Sciatic nerve (tissue), 2 donors: ENCODE results near the gene CCT8L2. TPM values are rescaled to one million over a fixed set of nuclear protein-coding genes. Genes with fewer than 3 reads are reported as not detected.
A peak's percentile ranks its signal among the peaks of the same experiment; 100 is the strongest.
"Not testable (repeated sequence)": the region's sequence is repeated elsewhere in the genome, so short reads cannot be mapped to it uniquely, and the experiment has no call there.

Experiments used
- ATAC-seq: fragments of 200-7000 bp; cut with Tn5 transposase; one replicate; pipeline ENCODE4 v1.9.1; 2020; ENCODE audit warnings: mild to moderate bottlenecking, moderate library complexity
- DNase-seq: peaks from one replicate; pipeline ENCODE4 v3.0.0-alpha.2; 2020; ENCODE audit warnings: low spot score
- intact Hi-C: fragments of 100-400 bp; cut with DNase I; formaldehyde crosslinking; loops from one replicate; pipeline ENCODE4 v1.14.2; 2022
- total RNA-seq: library from RNA; stranded (reverse); fragmentation: NEBNext Ultra II Directional; extraction: Animal tissue kit (Norgen Biotek cat#: 25700); gene quantifications from one replicate; pipeline ENCODE4 v1.2.1, GENCODE V29; 2021
- donor health status: DM: no; HTN: no; CAD: no.
- donor health status: DM: no; HTN: no; CAD: no.

The CCT8L2 gene
- total RNA-seq, 1 donor from 2014 or later: not detected

GRCh38 chr22:16600644-16601436 lies 8.2 kb upstream of the CCT8L2 start:
- intact Hi-C loops: not testable (repeated sequence)
- ATAC-seq: peak; percentile 95
- DNase-seq: peak; percentile 88

- intact Hi-C loops, DNase-seq, ATAC-seq: not testable (repeated sequence)
Observed at GRCh38 chr22:16599648-16600047, 7.0 kb upstream of the CCT8L2 start.

GRCh38 chr22:16595251-16595650 lies 2.6 kb upstream of the CCT8L2 start:
- DNase-seq, ATAC-seq, intact Hi-C loops: not testable (repeated sequence)

- ATAC-seq (no peak), DNase-seq (no peak)
- intact Hi-C loops: no loop called here
Observed at GRCh38 chr22:16594026-16594425, 1.4 kb upstream of the CCT8L2 start.

GRCh38 chr22:16592231-16592630 lies 379 bp downstream of the CCT8L2 start:
- ATAC-seq, intact Hi-C loops, DNase-seq: not testable (repeated sequence)

- DNase-seq, intact Hi-C loops, ATAC-seq: not testable (repeated sequence)
Observed at GRCh38 chr22:16591136-16591535, 1.5 kb downstream of the CCT8L2 start.

GRCh38 chr22:16586991-16587390 lies 5.6 kb downstream of the CCT8L2 start:
- ATAC-seq (no peak), DNase-seq (no peak)
- intact Hi-C loops: no loop called here

GRCh38 chr22:16586170-16586569 lies 6.4 kb downstream of the CCT8L2 start:
- no peak for DNase-seq
- ATAC-seq: no peak
- intact Hi-C loops: no loop called here

- DNase-seq, ATAC-seq, intact Hi-C loops: not testable (repeated sequence)
Observed at GRCh38 chr22:16580872-16581271, 11.7 kb downstream of the CCT8L2 start.

GRCh38 chr22:16569240-16569834 lies 23.3 kb downstream of the CCT8L2 start:
- ATAC-seq, intact Hi-C loops, DNase-seq: not testable (repeated sequence)

- DNase-seq (no peak), ATAC-seq (no peak)
- intact Hi-C loops: no loop called here
Observed at GRCh38 chr22:16568425-16568758, 24.2 kb downstream of the CCT8L2 start.

- DNase-seq, ATAC-seq, intact Hi-C loops: not testable (repeated sequence)
Observed at GRCh38 chr22:16567617-16568424, 24.8 kb downstream of the CCT8L2 start.

- intact Hi-C loops: not testable (repeated sequence)
Observed at GRCh38 chr22:16566421-16567151, 26.0 kb downstream of the CCT8L2 start.

GRCh38 chr22:16565585-16566420 lies 26.8 kb downstream of the CCT8L2 start:
- ATAC-seq, DNase-seq, intact Hi-C loops: not testable (repeated sequence)

More at GRCh38 chr22:16566421-16567151, 26.0 kb downstream of the CCT8L2 start:
- ATAC-seq, DNase-seq: not testable (repeated sequence)

GRCh38 chr22:16564837-16565584 lies 27.6 kb downstream of the CCT8L2 start:
- intact Hi-C loops, DNase-seq, ATAC-seq: not testable (repeated sequence)

- no peak for ATAC-seq
- DNase-seq: peak; percentile 59
- intact Hi-C loops: no loop called here
Observed at GRCh38 chr22:16563555-16564520, 28.8 kb downstream of the CCT8L2 start.
